COLO668 (cell line): ENCODE results near the gene AURKB.
"Not testable (repeated sequence)": the region's sequence is repeated elsewhere in the genome, so short reads cannot be mapped to it uniquely, and the experiment has no call there.

ENCODE experiments used
- DNase-seq: peaks from one replicate; lab custom pipeline; 2025; ENCODE audit not compliant: unreplicated experiment; lab: John Stamatoyannopoulos, UW

The AURKB gene

GRCh38 chr17:8209907-8210760 is at the start of gene AURKB:
AURKB (minus strand) TSS chr17:8210575; CDS start chr17:8210224, 351 bp downstream.
- DNase-seq = peak; percentile 88

GRCh38 chr17:8257801-8258200 is 47.4 kb upstream of the AURKB start:
- no peak for DNase-seq

GRCh38 chr17:8256691-8257090 is 46.3 kb upstream of the AURKB start:
- no peak for DNase-seq

- no peak for DNase-seq
Measured at GRCh38 chr17:8256291-8256690, 45.9 kb upstream of the AURKB start.

GRCh38 chr17:8255499-8255898 is 45.1 kb upstream of the AURKB start:
- no peak for DNase-seq

- DNase-seq = no peak
Measured at GRCh38 chr17:8254881-8255280, 44.5 kb upstream of the AURKB start.

GRCh38 chr17:8253801-8254200 is 43.4 kb upstream of the AURKB start:
- peak; percentile 2 for DNase-seq

GRCh38 chr17:8251411-8251810 is 41.0 kb upstream of the AURKB start:
- DNase-seq = not testable (repeated sequence)

- no peak for DNase-seq
Measured at GRCh38 chr17:8249621-8250500, 39.5 kb upstream of the AURKB start.

- peak; percentile 95 for DNase-seq
Measured at GRCh38 chr17:8248751-8249607, 38.6 kb upstream of the AURKB start, which contains the start of gene PFAS. PFAS (plus strand) TSS chr17:8249289; CDS start chr17:8253938, 4,649 bp downstream.

GRCh38 chr17:8244768-8245167 is 34.4 kb upstream of the AURKB start:
- DNase-seq = no peak

- DNase-seq = no peak
Measured at GRCh38 chr17:8243827-8244226, 33.5 kb upstream of the AURKB start.

- no peak for DNase-seq
Measured at GRCh38 chr17:8237886-8238285, 27.5 kb upstream of the AURKB start.

GRCh38 chr17:8237175-8237574 is 26.8 kb upstream of the AURKB start:
- peak; percentile 67 for DNase-seq

- no peak for DNase-seq
Measured at GRCh38 chr17:8235676-8236075, 25.3 kb upstream of the AURKB start.

GRCh38 chr17:8234361-8235270 is 24.2 kb upstream of the AURKB start:
- DNase-seq = no peak

- no peak for DNase-seq
Measured at GRCh38 chr17:8231701-8232100, 21.3 kb upstream of the AURKB start.

- no peak for DNase-seq
Measured at GRCh38 chr17:8227238-8227581, 16.8 kb upstream of the AURKB start.

- DNase-seq = no peak
Measured at GRCh38 chr17:8226536-8227237, 16.3 kb upstream of the AURKB start.
